OCI-LY1 (cell line): ENCODE data around the gene GLIS1.

Experiments used
- EZH2 ChIP-seq: fragments of 200-600 bp; sonication (generic), shearing (Covaris generic); IDR thresholded peaks from 2 replicates; pipeline ENCODE4 v1.8.0; 2017; ENCODE audit warnings: borderline replicate concordance, mixed run types, mild to moderate bottlenecking, antibody characterized with exemption, low read length, moderate library complexity, mixed read lengths
- TF ChIP-seq, protein P1 (sequence below): fragments of 200-600 bp; sonication (generic), shearing (Covaris generic); IDR thresholded peaks from 2 replicates; pipeline ENCODE4 v1.5.1; 2017; ENCODE audit warnings: mild to moderate bottlenecking, antibody characterized with exemption, low read length, moderate library complexity, mixed read lengths

- TF ChIP-seq, protein P1, sequence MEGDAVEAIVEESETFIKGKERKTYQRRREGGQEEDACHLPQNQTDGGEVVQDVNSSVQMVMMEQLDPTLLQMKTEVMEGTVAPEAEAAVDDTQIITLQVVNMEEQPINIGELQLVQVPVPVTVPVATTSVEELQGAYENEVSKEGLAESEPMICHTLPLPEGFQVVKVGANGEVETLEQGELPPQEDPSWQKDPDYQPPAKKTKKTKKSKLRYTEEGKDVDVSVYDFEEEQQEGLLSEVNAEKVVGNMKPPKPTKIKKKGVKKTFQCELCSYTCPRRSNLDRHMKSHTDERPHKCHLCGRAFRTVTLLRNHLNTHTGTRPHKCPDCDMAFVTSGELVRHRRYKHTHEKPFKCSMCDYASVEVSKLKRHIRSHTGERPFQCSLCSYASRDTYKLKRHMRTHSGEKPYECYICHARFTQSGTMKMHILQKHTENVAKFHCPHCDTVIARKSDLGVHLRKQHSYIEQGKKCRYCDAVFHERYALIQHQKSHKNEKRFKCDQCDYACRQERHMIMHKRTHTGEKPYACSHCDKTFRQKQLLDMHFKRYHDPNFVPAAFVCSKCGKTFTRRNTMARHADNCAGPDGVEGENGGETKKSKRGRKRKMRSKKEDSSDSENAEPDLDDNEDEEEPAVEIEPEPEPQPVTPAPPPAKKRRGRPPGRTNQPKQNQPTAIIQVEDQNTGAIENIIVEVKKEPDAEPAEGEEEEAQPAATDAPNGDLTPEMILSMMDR: no peak
- TF ChIP-seq EZH2: no peak
Measured at GRCh38 chr1:53718443-53718842, 20.5 kb downstream of the GLIS1 start.
